HCT116 (cell line): ENCODE results near the gene LIPE. TPM values are rescaled to one million over a fixed set of nuclear protein-coding genes. Genes with fewer than 3 reads are reported as not detected.

Source experiments
- ATAC-seq: fragments of 200-7000 bp; cut with Tn5 transposase; 2 replicates; pipeline ENCODE4 v1.9.1; 2020; ENCODE audit warnings: mild to moderate bottlenecking, moderate library complexity
- BruUV-seq: library from RNA; stranded (reverse); fragments of 400-500 nt; replicated peaks from 2 replicates; lab custom pipeline; 2021; lab: Mats Ljungman, UMichigan
- CTCF ChIA-PET: fragments of 300-600 bp; sonication (Branson Sonifier 250); formaldehyde crosslinking; loops from one replicate; lab custom pipeline; 2021; ENCODE audit warnings: antibody characterized with exemption; lab: Charles Lee
- POLR2A ChIA-PET: fragments of 300-600, 350-600 bp; sonication (Branson Sonifier 250); formaldehyde crosslinking; loops from one replicate; lab custom pipeline; 2021; ENCODE audit warnings: antibody characterized with exemption; lab: Charles Lee
- RAD21 ChIA-PET, 2 experiments: fragments of 300-600 bp; sonication (Branson Sonifier 250); formaldehyde crosslinking; loops; one replicate each; lab custom pipeline; 2023; ENCODE audit warnings: low total read pairs in 2 of 2; ENCODE audit not compliant: uncharacterized antibody in 2 of 2, unreplicated experiment in 2 of 2, low non-redundant PET in 1 of 2; lab: Charles Lee
- DNase-seq: peaks from one replicate; pipeline ENCODE4 v3.0.0-alpha.2; 2010; ENCODE audit warnings: low read depth, low spot score
- H2AFZ ChIP-seq: fragments of 200-600 bp; shearing (Covaris generic), sonication (generic); 2 replicates; pipeline ENCODE4 v1.6.1; 2017; ENCODE audit warnings: low read depth, mixed run types, mixed read lengths, antibody characterized with exemption, low read length; ENCODE audit not compliant: poor library complexity, severe bottlenecking
- H3K27ac ChIP-seq: 2 replicates; pipeline ENCODE4 v1.5.1; 2012; ENCODE audit warnings: low read depth, low read length
- H3K27me3 ChIP-seq: fragments of 200-600 bp; sonication (generic); 2 replicates; pipeline ENCODE4 v1.6.1; 2016; ENCODE audit warnings: mixed run types, low read length, mixed read lengths; ENCODE audit not compliant: insufficient read depth
- H3K36me3 ChIP-seq, 2 experiments: fragments of 200-500 bp in 1 of 2; fragments of 200-600 bp in 1 of 2; sonication (Bioruptor generic) in 1 of 2; sonication (generic) in 1 of 2; 2 replicates each; pipeline versions ENCODE4 v1.5.1 to v1.6.1; 2014 to 2016; ENCODE audit warnings: low read length in 2 of 2, inconsistent platforms in 1 of 2, mixed read lengths in 1 of 2, mixed run types in 1 of 2; ENCODE audit not compliant: insufficient read depth in 2 of 2, control insufficient read depth in 1 of 2
- H3K4me1 ChIP-seq, 2 experiments: fragments of 200-600 bp in 1 of 2; sonication (generic) in 1 of 2; 2 replicates each; pipeline versions ENCODE4 v1.5.1 to v1.6.1; 2012 to 2017; ENCODE audit warnings: low read length in 2 of 2, inconsistent platforms in 1 of 2, mild to moderate bottlenecking in 1 of 2, mixed read lengths in 1 of 2, mixed run types in 1 of 2, moderate library complexity in 1 of 2; ENCODE audit not compliant: insufficient read depth in 2 of 2, control insufficient read depth in 1 of 2
- H3K4me2 ChIP-seq: fragments of 200-600 bp; sonication (generic); 2 replicates; pipeline ENCODE4 v1.6.1; 2017; ENCODE audit warnings: mixed run types, low read length, mixed read lengths
- H3K4me3 ChIP-seq, 2 experiments: fragments of 200-600 bp in 1 of 2; sonication (generic) in 1 of 2; replicated peaks in 1 of 2; 2 replicates each; pipeline ENCODE4 v1.5.1; 2011 to 2016; ENCODE audit warnings: low read length in 2 of 2, control low read depth in 1 of 2, low read depth in 1 of 2, mild to moderate bottlenecking in 1 of 2, mixed read lengths in 1 of 2, mixed run types in 1 of 2
- H3K79me2 ChIP-seq: fragments of 200-600 bp; sonication (generic); 2 replicates; pipeline ENCODE4 v1.6.1; 2017; ENCODE audit warnings: mild to moderate bottlenecking, mixed run types, low read length, moderate library complexity, mixed read lengths; ENCODE audit not compliant: insufficient read depth
- H3K9ac ChIP-seq: fragments of 200-600 bp; sonication (generic); 2 replicates; pipeline ENCODE4 v1.6.1; 2016; ENCODE audit warnings: low read length, mixed read lengths
- H3K9me2 ChIP-seq: fragments of 200-600 bp; sonication (generic), shearing (Covaris generic); 2 replicates; pipeline ENCODE4 v1.6.1; 2017; ENCODE audit warnings: mixed run types, mild to moderate bottlenecking, moderate library complexity; ENCODE audit not compliant: insufficient read depth
- H3K9me3 ChIP-seq, 2 experiments: fragments of 200-500 bp in 1 of 2; fragments of 200-600 bp in 1 of 2; sonication (Bioruptor generic) in 1 of 2; sonication (generic) in 1 of 2; 2 replicates each; pipeline ENCODE4 v1.6.1; 2014 to 2017; ENCODE audit warnings: low read length in 2 of 2, mixed read lengths in 2 of 2, inconsistent platforms in 1 of 2, low read depth in 1 of 2, mild to moderate bottlenecking in 1 of 2, mixed run types in 1 of 2, moderate library complexity in 1 of 2; ENCODE audit not compliant: control insufficient read depth in 1 of 2, insufficient read depth in 1 of 2
- H4K20me1 ChIP-seq: fragments of 200-600 bp; sonication (generic), shearing (Covaris generic); 2 replicates; pipeline ENCODE4 v1.6.1; 2017; ENCODE audit warnings: mixed run types, mild to moderate bottlenecking, moderate library complexity; ENCODE audit not compliant: insufficient read depth
- CBX3 ChIP-seq: IDR thresholded peaks from 2 replicates; pipeline ENCODE4 v1.6.1; 2012; ENCODE audit warnings: low read depth
- CTCF ChIP-seq, 3 experiments: fragments of 200-600 bp in 1 of 3; sonication (generic) in 1 of 3; IDR thresholded peaks in 2 of 3; conservative IDR thresholded peaks in 1 of 3; 2 replicates each; pipeline ENCODE4 v1.5.1; 2012 to 2017; ENCODE audit warnings: low read depth in 2 of 3, low read length in 2 of 3, antibody characterized with exemption in 1 of 3, borderline replicate concordance in 1 of 3, control low read depth in 1 of 3, mild to moderate bottlenecking in 1 of 3, mixed read lengths in 1 of 3, mixed run types in 1 of 3, moderate library complexity in 1 of 3; ENCODE audit not compliant: insufficient read depth in 1 of 3
- ELF1 ChIP-seq: IDR thresholded peaks from 2 replicates; pipeline ENCODE4 v1.6.1; 2012; ENCODE audit warnings: low read depth, borderline replicate concordance
- EZH2 ChIP-seq: fragments of 200-600 bp; sonication (generic); IDR thresholded peaks from 2 replicates; pipeline ENCODE4 v1.6.1; 2017; ENCODE audit warnings: antibody characterized with exemption, mixed run types
- EZH2phosphoT487 ChIP-seq: fragments of 200-600 bp; IDR thresholded peaks from 2 replicates; pipeline ENCODE4 v1.6.1; 2018; ENCODE audit warnings: antibody characterized with exemption, borderline replicate concordance
- JUND ChIP-seq: IDR thresholded peaks from 2 replicates; pipeline ENCODE4 v1.6.1; 2012
- MAX ChIP-seq: IDR thresholded peaks from 2 replicates; pipeline ENCODE4 v1.6.1; 2012
- POLR2A ChIP-seq: IDR thresholded peaks from 2 replicates; pipeline ENCODE4 v1.7.0; 2011; ENCODE audit warnings: borderline replicate concordance; ENCODE audit not compliant: insufficient read depth, insufficient read length; ENCODE audit errors: extremely low read depth
- REST ChIP-seq: IDR thresholded peaks from 2 replicates; pipeline ENCODE4 v1.6.1; 2012; ENCODE audit warnings: low read depth
- SIN3A ChIP-seq: IDR thresholded peaks from 2 replicates; pipeline ENCODE4 v1.6.1; 2012; ENCODE audit warnings: low read depth
- SP1 ChIP-seq: IDR thresholded peaks from 2 replicates; pipeline ENCODE4 v1.6.1; 2012; ENCODE audit warnings: low read depth
- SRF ChIP-seq: IDR thresholded peaks from 2 replicates; pipeline ENCODE4 v1.6.1; 2012; ENCODE audit warnings: low read depth
- YY1 ChIP-seq: IDR thresholded peaks from 2 replicates; pipeline ENCODE4 v1.6.1; 2011; ENCODE audit warnings: low read length, low read depth, moderate library complexity, mild to moderate bottlenecking; ENCODE audit not compliant: insufficient replicate concordance; ENCODE audit errors: extremely low read depth
- ZBTB33 ChIP-seq: IDR thresholded peaks from 2 replicates; pipeline ENCODE4 v1.6.1; 2011; ENCODE audit warnings: mild to moderate bottlenecking, low read length, moderate library complexity; ENCODE audit not compliant: insufficient replicate concordance; ENCODE audit errors: extremely low read depth
- ZFX ChIP-seq: fragments of 450-650 bp; IDR thresholded peaks from 2 replicates; pipeline ENCODE4 v1.6.1; 2017
- intact Hi-C: fragments of 100-400 bp; cut with micrococcal nuclease; formaldehyde crosslinking; loops from 2 replicates; pipeline ENCODE4 v1.10.0; 2022
- total RNA-seq: library from RNA; stranded (reverse); gene quantifications from one replicate; pipeline ENCODE4 v1.2.1, GENCODE V29; 2021; ENCODE audit not compliant: unreplicated experiment
- TF ChIP-seq, protein P1 (sequence below): IDR thresholded peaks from 2 replicates; pipeline ENCODE4 v1.6.1; 2012

LIPE gene
- total RNA-seq, 1 experiment from 2014 or later, result 11.3 TPM

GRCh38 chr19:42360787-42361544, 66.2 kb downstream of the LIPE start:
- POLR2A ChIA-PET, result no interaction called here
- RAD21 ChIA-PET, result no interaction called here

More at GRCh38 chr19:42360787-42361544, 66.2 kb downstream of the LIPE start:
- Histone ChIP-seq H3K4me3 (no peak overlapping the region), H3K4me2 (no peak overlapping the region), H3K9ac (no peak overlapping the region), H3K9me2 (no peaks in the 10 kb centered on the region), H3K36me3 (peaks cover 0 to 11% of the 10 kb centered on the region in 2 experiments; a peak in 2 of 4 replicates), H2AFZ (no peak overlapping the region), H4K20me1 (no peaks in the 10 kb centered on the region), H3K9me3 (peaks cover 9 to 10% of the 10 kb centered on the region in 2 experiments; a peak in 2 of 4 replicates), H3K27ac (no peak overlapping the region), H3K27me3 (no peaks in the 10 kb centered on the region), H3K79me2 (no peaks in the 10 kb centered on the region), H3K4me1 (no peaks in the 10 kb centered on the region)
- TF ChIP-seq YY1 (no peak), CBX3 (no peak), ZBTB33 (no peak), POLR2A (no peak), JUND (no peak), EZH2 (no peak), ELF1 (no peak), CTCF (IDR thresholded peaks at IDR 0.05 in 2 of 3, conservative IDR thresholded peaks at IDR 0.05 in 1 of 3; ENCODE audit: borderline replicate concordance in 1 of 3, insufficient read depth in 1 of 3, low read depth in 2 of 3, low read length in 2 of 3) (no peak), SRF (no peak), MAX (no peak), SIN3A (no peak), ZFX (no peak), SP1 (no peak), REST (no peak), EZH2phosphoT487 (no peak)
- TF ChIP-seq, protein P1, sequence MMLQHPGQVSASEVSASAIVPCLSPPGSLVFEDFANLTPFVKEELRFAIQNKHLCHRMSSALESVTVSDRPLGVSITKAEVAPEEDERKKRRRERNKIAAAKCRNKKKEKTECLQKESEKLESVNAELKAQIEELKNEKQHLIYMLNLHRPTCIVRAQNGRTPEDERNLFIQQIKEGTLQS, result no peak
- intact Hi-C loops, result no loop called here
- DNase-seq (no peak), ATAC-seq (no peak; the same call in 1 of the 2 replicates)
- BruUV-seq, result no TSS peak
- CTCF ChIA-PET, result no interaction called here
